ENCODE measurements around the gene PIK3R4. TPM values are rescaled to one million over a fixed set of nuclear protein-coding genes. Genes with fewer than 3 reads are reported as not detected.
A peak's percentile ranks its signal among the peaks of the same experiment; 100 is the strongest.

The PIK3R4 gene
- total RNA-seq, 2 donors from 2014 or later, result 36.8 to 52.8 TPM

DNA sequence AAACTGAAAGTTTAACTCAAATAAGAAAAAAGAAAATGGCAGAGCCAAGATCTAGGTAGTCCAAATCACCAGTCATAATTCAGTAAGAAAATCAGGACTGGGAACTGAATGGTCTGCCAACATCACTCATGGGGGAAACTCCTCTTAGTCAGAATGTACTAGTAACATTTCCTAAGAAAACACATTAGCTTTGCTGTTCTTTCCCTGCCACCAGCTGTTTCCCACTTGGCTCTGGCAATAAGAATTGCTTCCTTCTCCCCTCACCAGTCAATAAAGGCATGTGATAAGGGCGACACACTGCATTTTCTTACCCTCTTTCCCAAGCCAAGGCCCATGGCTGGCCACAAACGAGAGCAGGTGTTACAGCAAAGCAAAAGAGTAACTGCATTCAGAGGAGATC, 46.1 kb downstream of the PIK3R4 start:
- intact Hi-C loops (cut with DNase I), result no loop called here
- Histone ChIP-seq H3K27ac (no peak overlapping the region), H3K9me3 (no peaks in the 10 kb centered on the region), H3K36me3 (no peaks in the 10 kb centered on the region), H3K27me3 (replicated peaks; ENCODE audit: insufficient read depth) (no peaks in the 10 kb centered on the region), H3K4me3 (no peak overlapping the region), H3K4me1 (replicated peaks) (no peaks in the 10 kb centered on the region)
- DNase-seq (ENCODE audit: low spot score), result no peak
- TF ChIP-seq, protein P1, sequence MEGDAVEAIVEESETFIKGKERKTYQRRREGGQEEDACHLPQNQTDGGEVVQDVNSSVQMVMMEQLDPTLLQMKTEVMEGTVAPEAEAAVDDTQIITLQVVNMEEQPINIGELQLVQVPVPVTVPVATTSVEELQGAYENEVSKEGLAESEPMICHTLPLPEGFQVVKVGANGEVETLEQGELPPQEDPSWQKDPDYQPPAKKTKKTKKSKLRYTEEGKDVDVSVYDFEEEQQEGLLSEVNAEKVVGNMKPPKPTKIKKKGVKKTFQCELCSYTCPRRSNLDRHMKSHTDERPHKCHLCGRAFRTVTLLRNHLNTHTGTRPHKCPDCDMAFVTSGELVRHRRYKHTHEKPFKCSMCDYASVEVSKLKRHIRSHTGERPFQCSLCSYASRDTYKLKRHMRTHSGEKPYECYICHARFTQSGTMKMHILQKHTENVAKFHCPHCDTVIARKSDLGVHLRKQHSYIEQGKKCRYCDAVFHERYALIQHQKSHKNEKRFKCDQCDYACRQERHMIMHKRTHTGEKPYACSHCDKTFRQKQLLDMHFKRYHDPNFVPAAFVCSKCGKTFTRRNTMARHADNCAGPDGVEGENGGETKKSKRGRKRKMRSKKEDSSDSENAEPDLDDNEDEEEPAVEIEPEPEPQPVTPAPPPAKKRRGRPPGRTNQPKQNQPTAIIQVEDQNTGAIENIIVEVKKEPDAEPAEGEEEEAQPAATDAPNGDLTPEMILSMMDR (IDR thresholded peaks at IDR 0.05), result no peak
- TF ChIP-seq POLR2A (IDR thresholded peaks at IDR 0.05) (no peak), POLR2AphosphoS5 (IDR thresholded peaks at IDR 0.05) (no peak)
- 59% methylated on average over 2 of the region's 2 CpGs for WGBS

DNA sequence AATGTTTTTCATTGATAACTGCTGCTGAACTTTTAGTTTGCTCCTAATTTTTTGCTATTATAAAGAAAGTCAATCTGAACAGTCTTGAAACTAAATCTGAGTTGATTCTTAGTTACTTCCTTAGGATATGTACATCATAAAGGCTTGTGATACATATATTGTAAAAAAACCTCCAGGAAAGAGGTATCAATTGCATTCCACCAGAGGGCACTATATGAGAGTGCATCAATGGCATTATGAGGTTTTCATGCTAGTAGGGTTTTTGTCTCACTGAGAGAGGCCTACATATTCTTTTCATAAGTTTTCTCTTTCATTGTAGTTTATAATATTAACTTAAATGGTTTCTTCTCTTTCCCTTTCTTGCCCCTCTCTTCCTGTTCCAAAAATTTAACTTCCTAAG, 46.9 kb downstream of the PIK3R4 start:
- TF ChIP-seq, protein P1 (IDR thresholded peaks at IDR 0.05), result peak in 3 of 4 experiments; percentile 11 to 42 (median 23)
- TF ChIP-seq POLR2A (IDR thresholded peaks at IDR 0.05), result no peak
- TF ChIP-seq POLR2AphosphoS5 (IDR thresholded peaks at IDR 0.05), result no peak
- Histone ChIP-seq H3K4me3 (no peak overlapping the region), H3K4me1 (replicated peaks) (no peaks in the 10 kb centered on the region), H3K36me3 (no peaks in the 10 kb centered on the region), H3K9me3 (no peaks in the 10 kb centered on the region), H3K27ac (no peak overlapping the region), H3K27me3 (replicated peaks; ENCODE audit: insufficient read depth) (no peaks in the 10 kb centered on the region)
- no peak for DNase-seq (ENCODE audit: low spot score)
- intact Hi-C loops (cut with DNase I), result no loop called here

DNA sequence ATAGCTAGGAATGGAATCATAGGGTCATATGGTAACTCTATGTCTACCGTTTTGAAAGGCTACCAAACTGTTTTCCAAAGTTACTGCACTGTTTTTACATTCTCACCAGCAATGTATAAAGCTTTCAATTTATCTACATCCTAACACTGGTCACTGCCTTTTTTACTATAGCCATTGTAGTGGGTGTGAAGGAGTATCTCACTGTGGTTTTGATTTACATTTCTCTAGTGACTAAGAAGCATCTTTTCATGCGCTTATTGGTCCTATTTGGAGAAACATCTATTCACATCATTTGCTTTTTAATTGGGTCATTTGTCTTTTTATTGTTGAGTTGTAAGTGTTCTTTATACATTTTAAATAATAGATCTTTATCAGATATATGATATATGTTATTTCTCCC, 53.3 kb downstream of the PIK3R4 start:
- no peaks in the 10 kb centered on the region for H3K4me1 ChIP-seq (replicated peaks)
- TF ChIP-seq, protein P1 (IDR thresholded peaks at IDR 0.05), result no peak
- TF ChIP-seq POLR2AphosphoS5 (IDR thresholded peaks at IDR 0.05) (no peak), POLR2A (IDR thresholded peaks at IDR 0.05) (no peak)
- no peaks in the 10 kb centered on the region for H3K36me3 ChIP-seq
- H3K4me3 ChIP-seq, result no peak overlapping the region
- WGBS, result 94% methylated on average over 2 of the region's 2 CpGs
- no peaks in the 10 kb centered on the region for H3K27me3 ChIP-seq (replicated peaks; ENCODE audit: insufficient read depth)
- no peak for DNase-seq (ENCODE audit: low spot score)
- no peak overlapping the region for H3K27ac ChIP-seq
- no peaks in the 10 kb centered on the region for H3K9me3 ChIP-seq
- intact Hi-C loops (cut with DNase I), result no loop called here

DNA sequence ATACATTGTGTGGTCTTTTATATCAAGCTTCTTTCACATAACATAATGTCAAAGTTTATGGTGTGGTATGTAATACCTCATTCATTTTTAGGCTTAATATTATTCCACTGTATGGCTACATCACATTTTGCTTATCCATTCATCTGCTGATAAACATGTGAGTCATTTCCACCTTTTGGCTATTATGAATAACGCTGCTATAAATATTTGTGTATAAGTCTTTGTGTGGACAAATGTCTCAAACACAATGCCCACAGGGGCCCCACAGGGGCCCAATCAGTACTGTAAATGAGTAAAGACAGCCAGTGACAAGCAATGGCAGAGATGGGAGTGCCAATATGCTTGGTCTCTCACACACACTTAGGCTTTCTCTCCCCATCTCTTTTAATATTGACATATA, 54.2 kb downstream of the PIK3R4 start:
- TF ChIP-seq POLR2AphosphoS5 (IDR thresholded peaks at IDR 0.05) (no peak), POLR2A (IDR thresholded peaks at IDR 0.05) (no peak)
- TF ChIP-seq, protein P1 (IDR thresholded peaks at IDR 0.05), result no peak
- DNase-seq (ENCODE audit: low spot score), result no peak
- H3K27ac ChIP-seq, result no peak overlapping the region
- intact Hi-C loops (cut with DNase I), result no loop called here
- H3K27me3 ChIP-seq (replicated peaks; ENCODE audit: insufficient read depth), result no peaks in the 10 kb centered on the region
- no peaks in the 10 kb centered on the region for H3K36me3 ChIP-seq
- 93% methylated on average over 1 of the region's 1 CpG for WGBS
- no peaks in the 10 kb centered on the region for H3K9me3 ChIP-seq
- H3K4me1 ChIP-seq (replicated peaks), result no peaks in the 10 kb centered on the region
- no peak overlapping the region for H3K4me3 ChIP-seq

DNA sequence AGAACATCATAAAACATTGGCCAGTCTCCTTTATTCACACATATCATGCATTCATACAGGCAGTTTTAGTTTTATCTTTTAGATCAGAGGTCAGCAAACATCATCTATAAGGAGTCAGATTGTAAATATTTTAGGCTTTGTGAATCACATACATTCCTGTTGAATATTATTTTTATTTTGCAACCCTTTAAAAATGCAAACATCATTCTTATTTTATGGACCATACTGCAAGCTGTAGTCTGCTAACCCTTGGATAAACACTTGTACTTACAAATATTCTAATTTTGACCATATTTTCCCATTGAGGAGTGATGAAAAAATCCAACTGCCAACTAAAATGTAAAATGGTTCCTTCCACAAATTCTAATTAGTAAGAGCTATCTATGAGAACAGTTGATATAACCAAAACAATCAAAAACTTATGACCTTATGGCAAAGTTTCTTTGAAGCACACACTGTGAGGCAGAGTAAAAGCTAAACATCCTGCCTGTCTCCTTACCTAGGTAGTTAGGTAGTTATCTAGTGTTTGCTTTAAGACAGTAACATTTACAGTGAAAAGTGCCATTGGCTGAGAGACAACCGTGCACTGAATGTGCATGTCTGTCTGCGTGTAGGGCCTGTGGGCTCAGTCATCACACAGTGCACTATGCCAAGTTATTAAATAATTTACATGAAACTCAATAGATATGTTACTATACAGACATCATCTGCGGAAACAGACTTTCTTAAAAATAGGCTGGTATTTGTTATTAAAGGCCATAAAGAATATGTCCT, 57.7 kb downstream of the PIK3R4 start:
- intact Hi-C loops (cut with DNase I), result no loop called here
- Histone ChIP-seq H3K4me3 (no peak overlapping the region), H3K27me3 (replicated peaks; ENCODE audit: insufficient read depth) (no peaks in the 10 kb centered on the region), H3K36me3 (no peaks in the 10 kb centered on the region), H3K9me3 (no peaks in the 10 kb centered on the region), H3K27ac (no peak overlapping the region), H3K4me1 (replicated peaks) (no peaks in the 10 kb centered on the region)
- DNase-seq (ENCODE audit: low spot score), result no peak
- 74% methylated on average over 3 of the region's 3 CpGs for WGBS
- TF ChIP-seq, protein P1 (IDR thresholded peaks at IDR 0.05), result no peak
- peak; percentile 6 for TF ChIP-seq POLR2AphosphoS5 (IDR thresholded peaks at IDR 0.05)
